GM18873 (cell line): ENCODE measurements around the gene PAPPA2.

Source experiments
- ATAC-seq: cut with Tn5 transposase; IDR thresholded peaks from one replicate; pipeline ENCODE4 v1.9.1; 2021; ENCODE audit warnings: mild to moderate bottlenecking, moderate library complexity, moderate number of reproducible peaks; ENCODE audit not compliant: unreplicated experiment, low FRiP score

The PAPPA2 gene

GRCh38 chr1:176794897-176795508 lies 332.0 kb downstream of the PAPPA2 start:
- ATAC-seq: no peak

GRCh38 chr1:176795929-176796328 lies 333.0 kb downstream of the PAPPA2 start:
- ATAC-seq: no peak

- no peak for ATAC-seq
These were observed 333.6 kb downstream of the PAPPA2 start for GRCh38 chr1:176796583-176796982.

GRCh38 chr1:176799327-176799726 lies 336.4 kb downstream of the PAPPA2 start:
- ATAC-seq: no peak

GRCh38 chr1:176800978-176801513 lies 338.1 kb downstream of the PAPPA2 start:
- ATAC-seq: no peak

- ATAC-seq: no peak
These were observed 338.6 kb downstream of the PAPPA2 start for GRCh38 chr1:176801514-176802020.

GRCh38 chr1:176802316-176802715 lies 339.3 kb downstream of the PAPPA2 start:
- no peak for ATAC-seq

GRCh38 chr1:176803042-176803441 lies 340.1 kb downstream of the PAPPA2 start:
- no peak for ATAC-seq

GRCh38 chr1:176803596-176803995 lies 340.6 kb downstream of the PAPPA2 start:
- no peak for ATAC-seq

GRCh38 chr1:176809292-176809691 lies 346.3 kb downstream of the PAPPA2 start:
- no peak for ATAC-seq

- ATAC-seq: no peak
These were observed 348.7 kb downstream of the PAPPA2 start for GRCh38 chr1:176811511-176812288.

GRCh38 chr1:176815621-176816020 lies 352.6 kb downstream of the PAPPA2 start:
- no peak for ATAC-seq

GRCh38 chr1:176816232-176816631 lies 353.3 kb downstream of the PAPPA2 start:
- ATAC-seq: no peak

- ATAC-seq: no peak
These were observed 357.5 kb downstream of the PAPPA2 start for GRCh38 chr1:176820391-176821031.

GRCh38 chr1:176826265-176826664 lies 363.3 kb downstream of the PAPPA2 start:
- no peak for ATAC-seq

- no peak for ATAC-seq
These were observed 366.3 kb downstream of the PAPPA2 start for GRCh38 chr1:176829261-176829660.

- ATAC-seq: no peak
These were observed 368.2 kb downstream of the PAPPA2 start for GRCh38 chr1:176831150-176831549.

GRCh38 chr1:176837708-176838107 lies 374.7 kb downstream of the PAPPA2 start:
- ATAC-seq: no peak

- ATAC-seq: no peak
These were observed 375.5 kb downstream of the PAPPA2 start for GRCh38 chr1:176838276-176838995.

GRCh38 chr1:176839216-176839615 lies 376.2 kb downstream of the PAPPA2 start:
- ATAC-seq: no peak
